Adrenal gland (tissue), 12 donors: Measurements from ENCODE around the gene SEC24C. TPM values are rescaled to one million over a fixed set of nuclear protein-coding genes. Genes with fewer than 3 reads are reported as not detected.
A peak's percentile ranks its signal among the peaks of the same experiment; 100 is the strongest.

Experiments
- DNase-seq, 7 donors: peaks; one replicate each; pipeline ENCODE4 v3.0.0-alpha.2; 2019 to 2020
- H3K27ac ChIP-seq, 5 donors: fragments of 200-600 bp; sonication (generic) in 4 of 5; 1 replicate in 3 of 5; 2 replicates in 2 of 5; pipeline versions ENCODE4 v1.5.1 to v1.8.0; 2016 to 2020; ENCODE audit warnings: mild to moderate bottlenecking in 1 of 5
- H3K27me3 ChIP-seq: fragments of 200-600 bp; 2 replicates; pipeline ENCODE4 v1.8.0; 2021
- H3K36me3 ChIP-seq, 2 donors: fragments of 200-600 bp; replicated peaks in 1 of 2; 1 replicate in 1 of 2; 2 replicates in 1 of 2; pipeline versions ENCODE4 v1.5.1 to v1.8.0; 2018 to 2022
- H3K4me1 ChIP-seq, 2 donors: fragments of 200-600 bp; replicated peaks in 1 of 2; 1 replicate in 1 of 2; 2 replicates in 1 of 2; pipeline versions ENCODE4 v1.5.1 to v1.8.0; 2018 to 2021
- H3K4me3 ChIP-seq, 4 donors: fragments of 200-600 bp; sonication (generic) in 3 of 4; one replicate each; pipeline ENCODE4 v1.5.1; 2016 to 2018
- H3K9me3 ChIP-seq, 3 donors: fragments of 200-600 bp; sonication (generic) in 1 of 3; replicated peaks in 1 of 3; 1 replicate in 2 of 3; 2 replicates in 1 of 3; pipeline versions ENCODE4 v1.5.1 to v1.8.0; 2016 to 2021
- POLR2A ChIP-seq, 2 donors: fragments of 450-650 bp; IDR thresholded peaks; one replicate each; pipeline ENCODE4 v1.6.1; 2017; ENCODE audit warnings: antibody characterized with exemption in 2 of 2, mild to moderate bottlenecking in 2 of 2, moderate library complexity in 1 of 2
- WGBS, 4 donors: extraction: QIAGEN DNeasy Blood & Tissue Kit in 2 of 4; methylation state at CpG; one replicate each; pipeline versions ENCODE4 v1.1.5 to v1.1.7; 2013 to 2017; 5-methylcytosine and 5-hydroxymethylcytosine counted together
- intact Hi-C, 2 donors: fragments of 100-400 bp; cut with DNase I; formaldehyde crosslinking; loops; one replicate each; pipeline versions ENCODE4 v1.14.1 to v1.15.0; 2022 to 2023
- polyA plus RNA-seq, 3 donors: library from polyadenylated mRNA; stranded (reverse); fragments of 200-250 nt in 2 of 3; fragments of 350-450 nt in 1 of 3; fragmentation: Illumina TruSeq in 1 of 3; extraction: RNeasy Lipid Tissue Mini Kit (QIAGEN cat#74804) in 1 of 3; gene quantifications; one replicate each; pipeline ENCODE4 v1.2.3, GENCODE V29; 2013 to 2014
- total RNA-seq, 9 donors: library from RNA; depleted of rRNA in 4 of 9; stranded (reverse); fragments of >200 nt in 4 of 9; fragments of 120-200 nt in 1 of 9; fragmentation: NEBNext Ultra II Directional in 1 of 9; extraction: Animal tissue kit (Norgen Biotek cat#: 25700) in 1 of 9; gene quantifications; one replicate each; pipeline versions ENCODE4 v1.1.0 to v1.2.4, GENCODE V29; 2013 to 2023
- TF ChIP-seq, protein P1 (sequence below), 6 experiments: fragments of 450-650 bp in 4 of 6; fragments of 200-600 bp in 2 of 6; sonication (generic) in 1 of 6; IDR thresholded peaks; 1 replicate in 5 of 6; 2 replicates in 1 of 6; pipeline versions ENCODE4 v1.5.1 to v1.8.0; 2016 to 2021; ENCODE audit warnings: antibody characterized with exemption in 6 of 6, mild to moderate bottlenecking in 2 of 6, moderate library complexity in 1 of 6
- donor health status: healthy with polysubstance abuse.
- donor health status: Bipolar disorder and iron deficiency.
- donor health status: DM: yes; HTN: yes; CAD: no.
- donor health status: DM: no; HTN: no; CAD: no.
- donor health status: DM: no; HTN: no; CAD: no.
- donor health status: DM: yes; HTN: yes; CAD: no.

SEC24C gene
- total and polyA plus RNA-seq, 12 donors: 38.4 to 133 (median 81.2) TPM

DNA sequence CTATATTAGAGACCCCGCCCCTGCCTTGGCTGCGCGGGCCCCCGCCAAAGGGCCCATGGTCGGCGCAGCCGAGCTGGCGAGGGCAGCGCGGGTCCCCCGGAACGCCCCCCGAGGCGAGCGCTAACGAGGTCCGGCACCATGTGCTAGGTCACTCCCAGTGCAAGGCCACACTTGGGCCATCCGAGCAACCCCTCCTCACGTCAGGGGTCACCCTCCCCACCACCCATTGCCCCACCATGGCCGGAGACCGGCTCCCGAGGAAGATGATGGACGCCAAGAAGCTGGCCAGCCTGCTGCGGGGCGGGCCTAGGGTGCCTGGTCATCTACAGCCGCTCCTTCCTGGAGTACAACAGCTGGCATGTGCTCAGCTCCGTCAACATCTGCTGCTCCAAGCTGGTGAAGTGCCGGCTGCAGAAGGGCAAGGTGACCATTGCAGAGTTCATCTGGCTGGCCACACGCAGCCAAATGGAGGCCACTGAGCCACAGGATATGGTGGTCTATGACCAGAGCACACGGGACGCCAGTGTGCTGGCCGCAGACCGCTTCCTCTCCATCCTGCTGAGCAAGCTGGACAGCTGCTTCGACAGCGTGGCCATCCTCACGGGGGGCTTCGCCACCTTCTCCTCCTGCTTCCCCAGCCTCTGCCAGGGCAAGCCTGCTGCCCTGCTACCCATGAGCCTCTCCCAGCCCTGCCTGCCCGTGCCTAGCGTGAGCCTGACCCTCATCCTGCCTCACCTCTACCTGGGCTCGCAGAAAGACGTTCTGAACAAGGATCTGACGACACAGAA, 12.4 kb upstream of the SEC24C start:
- Histone ChIP-seq H3K36me3 (peaks cover 0 to 52% of the 10 kb centered on the region in 2 donors), H3K4me3 (peak overlapping the region in 1 of 4 donors; percentile 77), H3K9me3 (no peaks in the 10 kb centered on the region), H3K27me3 (no peaks in the 10 kb centered on the region), H3K4me1 (peaks cover 4 to 22% of the 10 kb centered on the region in 2 donors), H3K27ac (no peak overlapping the region)
- WGBS, 4 donors: 88 to 93% (median 90%) methylated on average over 29 to 42 of the region's 42 CpGs
- intact Hi-C loops: no loop called here
- DNase-seq: no peak
- TF ChIP-seq, protein P1, sequence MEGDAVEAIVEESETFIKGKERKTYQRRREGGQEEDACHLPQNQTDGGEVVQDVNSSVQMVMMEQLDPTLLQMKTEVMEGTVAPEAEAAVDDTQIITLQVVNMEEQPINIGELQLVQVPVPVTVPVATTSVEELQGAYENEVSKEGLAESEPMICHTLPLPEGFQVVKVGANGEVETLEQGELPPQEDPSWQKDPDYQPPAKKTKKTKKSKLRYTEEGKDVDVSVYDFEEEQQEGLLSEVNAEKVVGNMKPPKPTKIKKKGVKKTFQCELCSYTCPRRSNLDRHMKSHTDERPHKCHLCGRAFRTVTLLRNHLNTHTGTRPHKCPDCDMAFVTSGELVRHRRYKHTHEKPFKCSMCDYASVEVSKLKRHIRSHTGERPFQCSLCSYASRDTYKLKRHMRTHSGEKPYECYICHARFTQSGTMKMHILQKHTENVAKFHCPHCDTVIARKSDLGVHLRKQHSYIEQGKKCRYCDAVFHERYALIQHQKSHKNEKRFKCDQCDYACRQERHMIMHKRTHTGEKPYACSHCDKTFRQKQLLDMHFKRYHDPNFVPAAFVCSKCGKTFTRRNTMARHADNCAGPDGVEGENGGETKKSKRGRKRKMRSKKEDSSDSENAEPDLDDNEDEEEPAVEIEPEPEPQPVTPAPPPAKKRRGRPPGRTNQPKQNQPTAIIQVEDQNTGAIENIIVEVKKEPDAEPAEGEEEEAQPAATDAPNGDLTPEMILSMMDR (IDR thresholded peaks at IDR 0.05): no peak
- TF ChIP-seq POLR2A (IDR thresholded peaks at IDR 0.05): no peak

DNA sequence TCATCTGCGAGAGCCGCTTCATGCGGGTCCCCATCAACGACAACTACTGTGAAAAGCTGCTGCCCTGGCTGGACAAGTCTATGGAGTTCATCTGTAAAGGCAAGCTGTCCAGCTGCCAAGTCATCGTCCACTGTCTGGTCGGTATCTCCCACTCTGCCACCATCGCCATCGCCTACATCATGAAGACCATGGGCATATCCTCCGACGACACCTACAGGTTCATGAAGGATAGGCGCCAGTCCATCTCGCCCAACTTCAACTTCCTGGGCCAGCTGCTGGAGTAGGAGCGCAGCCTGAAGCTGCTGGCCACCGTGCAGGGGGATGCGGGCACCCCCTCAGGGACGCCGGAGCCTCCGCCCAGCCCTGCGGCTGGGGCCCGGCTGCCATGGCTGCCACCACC, 11.7 kb upstream of the SEC24C start:
- 92 to 96% (median 95%) methylated on average over 12 to 20 of the region's 20 CpGs for WGBS, 4 donors
- peaks cover 4 to 22% of the 10 kb centered on the region in 2 donors for H3K4me1 ChIP-seq
- no peak for DNase-seq

DNA sequence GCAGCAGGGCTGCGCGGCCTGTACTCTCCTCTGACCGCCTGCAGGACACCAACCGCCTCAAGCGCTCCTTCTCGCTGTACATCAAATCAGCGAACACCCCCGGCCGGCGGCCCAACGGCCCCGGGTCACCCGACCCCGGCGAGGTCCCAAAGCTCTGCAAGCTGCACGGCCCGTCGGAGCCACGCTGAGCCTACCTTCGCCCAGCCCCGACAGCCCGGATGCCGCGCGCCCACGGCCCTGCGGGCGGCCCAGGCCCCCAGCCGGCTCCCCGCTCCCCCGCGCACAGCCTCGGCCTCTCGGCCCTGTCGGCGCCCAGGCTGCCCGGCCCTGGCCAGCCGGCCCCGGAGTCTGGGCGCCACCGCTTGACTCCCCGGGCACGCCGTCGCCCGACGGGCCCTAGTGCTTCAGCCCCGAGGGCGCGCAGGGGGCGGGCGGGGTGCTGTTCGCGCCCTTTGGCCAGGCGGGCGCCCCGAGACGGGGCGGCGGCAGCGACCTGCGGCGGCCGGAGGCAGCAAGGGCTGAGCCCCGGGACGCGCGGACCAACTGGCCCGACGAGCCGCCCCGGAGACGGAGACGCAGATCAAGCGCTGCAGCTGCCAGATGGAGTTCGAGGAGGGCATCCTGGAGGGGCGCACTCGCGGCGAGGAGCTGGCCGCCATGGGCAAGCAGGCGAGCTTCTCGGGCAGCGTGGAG, 11.1 kb upstream of the SEC24C start:
- Histone ChIP-seq H3K4me1 (peaks cover 4 to 22% of the 10 kb centered on the region in 2 donors), H3K9me3 (no peaks in the 10 kb centered on the region), H3K4me3 (no peak overlapping the region), H3K36me3 (peaks cover 0 to 50% of the 10 kb centered on the region in 2 donors), H3K27me3 (no peaks in the 10 kb centered on the region), H3K27ac (no peak overlapping the region)
- intact Hi-C loops: no loop called here
- no peak for TF ChIP-seq POLR2A (IDR thresholded peaks at IDR 0.05)
- TF ChIP-seq, protein P1 (IDR thresholded peaks at IDR 0.05): no peak
- 73 to 80% (median 78%) methylated on average over 9 to 84 of the region's 84 CpGs for WGBS, 4 donors
- DNase-seq: no peak

More for the DNA sequence above, 11.7 kb upstream of the SEC24C start:
- H3K9me3 ChIP-seq: no peaks in the 10 kb centered on the region
- H3K36me3 ChIP-seq: peaks cover 0 to 52% of the 10 kb centered on the region in 2 donors
- intact Hi-C loops: no loop called here
- no peaks in the 10 kb centered on the region for H3K27me3 ChIP-seq
- TF ChIP-seq, protein P1 (IDR thresholded peaks at IDR 0.05): no peak
- TF ChIP-seq POLR2A (IDR thresholded peaks at IDR 0.05): no peak
- H3K27ac ChIP-seq: no peak overlapping the region
- no peak overlapping the region for H3K4me3 ChIP-seq

DNA sequence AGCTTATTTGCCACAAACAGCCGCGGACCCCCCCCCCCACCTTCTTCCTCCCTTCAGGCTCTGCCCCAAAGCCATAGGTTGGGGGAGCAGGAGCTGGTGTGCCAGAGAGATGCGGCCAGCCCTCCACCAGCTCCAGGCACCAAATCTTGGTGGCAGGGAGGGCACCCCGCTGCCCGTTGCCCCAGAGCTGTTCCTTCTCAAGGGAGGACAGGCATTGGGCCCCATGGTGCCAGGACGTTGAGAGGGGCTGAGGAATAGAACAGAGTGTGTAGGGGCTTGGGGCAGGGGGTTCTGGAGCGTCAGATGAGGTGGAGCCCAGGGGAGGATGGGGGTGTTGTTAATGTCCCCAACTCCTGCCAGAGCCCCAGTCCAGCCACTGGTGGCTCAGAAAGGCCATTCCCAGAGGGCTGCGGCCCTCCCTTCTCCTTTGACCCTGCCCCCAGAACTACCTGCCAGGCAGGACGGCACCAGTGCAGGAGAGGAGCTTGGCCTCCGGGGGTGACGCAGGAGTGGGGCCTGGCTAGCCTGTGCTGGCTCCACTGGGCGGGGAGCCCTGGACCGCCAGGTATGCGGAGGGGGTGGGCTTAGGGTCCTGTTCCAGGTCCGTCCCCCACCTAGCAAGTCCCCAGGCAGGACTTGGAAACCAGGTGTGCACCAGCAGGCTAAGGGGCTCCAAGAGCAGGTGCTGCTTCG, 10.0 kb upstream of the SEC24C start:
- Histone ChIP-seq H3K4me1 (peaks cover 4 to 16% of the 10 kb centered on the region in 2 donors), H3K4me3 (no peak overlapping the region), H3K9me3 (no peaks in the 10 kb centered on the region), H3K27ac (no peak overlapping the region), H3K27me3 (no peaks in the 10 kb centered on the region), H3K36me3 (peaks cover 0 to 47% of the 10 kb centered on the region in 2 donors)
- intact Hi-C loops: no loop called here
- 86 to 92% (median 89%) methylated on average over 5 to 16 of the region's 16 CpGs for WGBS, 4 donors
- no peak for DNase-seq
- TF ChIP-seq POLR2A (IDR thresholded peaks at IDR 0.05): no peak
- TF ChIP-seq, protein P1 (IDR thresholded peaks at IDR 0.05): no peak
